Measurements from ENCODE around the gene STK16.
"Not testable (repeated sequence)": the region's sequence is repeated elsewhere in the genome, so short reads cannot be mapped to it uniquely, and the experiment has no call there.

The STK16 gene, protein sequence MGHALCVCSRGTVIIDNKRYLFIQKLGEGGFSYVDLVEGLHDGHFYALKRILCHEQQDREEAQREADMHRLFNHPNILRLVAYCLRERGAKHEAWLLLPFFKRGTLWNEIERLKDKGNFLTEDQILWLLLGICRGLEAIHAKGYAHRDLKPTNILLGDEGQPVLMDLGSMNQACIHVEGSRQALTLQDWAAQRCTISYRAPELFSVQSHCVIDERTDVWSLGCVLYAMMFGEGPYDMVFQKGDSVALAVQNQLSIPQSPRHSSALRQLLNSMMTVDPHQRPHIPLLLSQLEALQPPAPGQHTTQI

DNA sequence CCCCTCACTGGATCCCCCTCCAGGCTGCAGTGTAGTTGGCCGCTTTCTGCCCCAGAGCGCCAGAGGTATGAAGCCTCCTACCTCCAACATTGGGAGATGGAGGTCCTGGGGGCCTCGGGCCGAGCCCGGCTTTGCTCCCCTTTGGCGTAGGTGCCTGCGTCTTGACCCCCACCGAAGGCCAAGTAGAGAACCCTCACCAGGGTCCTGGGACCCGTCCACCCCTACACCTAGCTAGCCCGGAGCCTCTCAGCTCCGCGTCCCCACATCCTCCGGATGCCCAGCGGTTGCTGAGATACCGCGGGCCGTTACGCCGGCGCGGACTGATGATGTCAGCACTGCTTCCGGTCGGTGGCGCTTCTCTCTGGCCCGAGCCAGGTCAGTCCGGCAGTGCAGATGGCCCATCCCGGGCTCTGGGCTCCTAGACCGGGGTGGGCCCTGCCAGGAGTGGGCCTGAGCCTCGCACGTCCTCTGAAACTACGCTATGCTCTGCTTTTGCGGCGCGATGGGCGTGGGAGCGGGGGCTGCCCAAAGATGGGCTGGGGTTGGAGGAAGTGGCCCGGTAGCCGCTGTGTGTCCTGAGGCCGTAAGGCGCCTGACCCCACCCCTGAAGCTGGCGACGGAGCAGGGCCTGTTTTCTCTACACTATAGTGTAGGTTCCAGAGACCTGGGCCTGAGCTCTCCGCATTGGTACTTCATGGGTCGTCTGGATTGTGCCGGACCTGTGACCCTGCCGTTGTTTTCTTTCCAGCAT lies at the start of gene STK16, which contains the start of gene GLB1L:
STK16 (plus strand) TSS at position 332 of the 751 bp plus-strand sequence. CDS start 521 bp downstream, outside the sequence.
GLB1L (minus strand) TSS at position 297 of the 751 bp plus-strand sequence. CDS start 1,871 bp downstream, outside the sequence.
- DNase-seq (ENCODE audit: low read depth): peak; percentile 93
- TF ChIP-seq, protein P1, sequence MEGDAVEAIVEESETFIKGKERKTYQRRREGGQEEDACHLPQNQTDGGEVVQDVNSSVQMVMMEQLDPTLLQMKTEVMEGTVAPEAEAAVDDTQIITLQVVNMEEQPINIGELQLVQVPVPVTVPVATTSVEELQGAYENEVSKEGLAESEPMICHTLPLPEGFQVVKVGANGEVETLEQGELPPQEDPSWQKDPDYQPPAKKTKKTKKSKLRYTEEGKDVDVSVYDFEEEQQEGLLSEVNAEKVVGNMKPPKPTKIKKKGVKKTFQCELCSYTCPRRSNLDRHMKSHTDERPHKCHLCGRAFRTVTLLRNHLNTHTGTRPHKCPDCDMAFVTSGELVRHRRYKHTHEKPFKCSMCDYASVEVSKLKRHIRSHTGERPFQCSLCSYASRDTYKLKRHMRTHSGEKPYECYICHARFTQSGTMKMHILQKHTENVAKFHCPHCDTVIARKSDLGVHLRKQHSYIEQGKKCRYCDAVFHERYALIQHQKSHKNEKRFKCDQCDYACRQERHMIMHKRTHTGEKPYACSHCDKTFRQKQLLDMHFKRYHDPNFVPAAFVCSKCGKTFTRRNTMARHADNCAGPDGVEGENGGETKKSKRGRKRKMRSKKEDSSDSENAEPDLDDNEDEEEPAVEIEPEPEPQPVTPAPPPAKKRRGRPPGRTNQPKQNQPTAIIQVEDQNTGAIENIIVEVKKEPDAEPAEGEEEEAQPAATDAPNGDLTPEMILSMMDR (conservative IDR thresholded peaks at IDR 0.05; ENCODE audit: low read length): no peak
- peak within 1 kb of the TSS; percentile 76 for H3K4me3 ChIP-seq (ENCODE audit: low read length)

DNA sequence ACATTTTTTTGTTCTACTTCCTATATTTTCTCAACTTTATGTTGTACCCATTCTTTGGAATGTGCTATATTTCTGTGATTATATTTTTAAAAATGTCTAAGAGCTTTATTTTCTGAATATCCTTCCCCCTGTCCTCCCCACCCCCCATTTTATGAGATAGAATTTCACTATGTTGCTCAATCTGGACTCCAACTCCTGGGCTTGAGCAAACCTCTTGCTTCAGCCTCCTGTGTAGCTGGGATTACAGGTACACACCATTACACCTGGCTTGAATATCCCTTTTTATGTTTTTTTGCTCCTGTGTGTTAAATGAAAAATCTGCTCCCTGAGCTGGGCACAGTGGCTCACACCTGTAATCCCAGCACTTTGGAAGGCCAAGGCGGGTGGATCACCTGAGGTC lies 47.9 kb upstream of the STK16 start:
- no peak for DNase-seq (ENCODE audit: low read depth)
- H3K4me3 ChIP-seq (ENCODE audit: low read length): no peak overlapping the region

DNA sequence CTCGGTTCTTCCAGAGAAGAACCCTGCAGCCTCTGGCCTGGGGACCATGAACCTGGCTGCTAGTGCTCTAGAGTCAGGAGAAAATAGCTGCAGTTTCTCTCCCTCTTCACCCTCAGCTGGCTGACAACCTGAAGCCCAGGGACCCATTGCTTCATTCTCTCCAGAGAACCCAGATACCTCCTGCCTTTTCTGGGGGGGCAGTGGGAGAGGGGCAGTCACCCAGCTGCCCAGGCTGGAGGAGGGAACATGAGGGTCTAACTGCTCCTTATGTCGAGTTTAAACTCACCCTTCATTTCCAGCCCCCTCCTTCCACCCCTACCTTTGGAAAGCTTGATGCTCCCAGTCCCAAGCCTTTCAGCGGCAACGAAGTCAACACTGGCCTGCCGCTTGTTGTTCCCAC lies 46.3 kb upstream of the STK16 start:
- H3K4me3 ChIP-seq (ENCODE audit: low read length): no peak overlapping the region
- no peak for DNase-seq (ENCODE audit: low read depth)
- TF ChIP-seq, protein P1 (conservative IDR thresholded peaks at IDR 0.05; ENCODE audit: low read length): no peak

More for the DNA sequence above, 47.9 kb upstream of the STK16 start:
- TF ChIP-seq, protein P1 (conservative IDR thresholded peaks at IDR 0.05; ENCODE audit: low read length): no peak

DNA sequence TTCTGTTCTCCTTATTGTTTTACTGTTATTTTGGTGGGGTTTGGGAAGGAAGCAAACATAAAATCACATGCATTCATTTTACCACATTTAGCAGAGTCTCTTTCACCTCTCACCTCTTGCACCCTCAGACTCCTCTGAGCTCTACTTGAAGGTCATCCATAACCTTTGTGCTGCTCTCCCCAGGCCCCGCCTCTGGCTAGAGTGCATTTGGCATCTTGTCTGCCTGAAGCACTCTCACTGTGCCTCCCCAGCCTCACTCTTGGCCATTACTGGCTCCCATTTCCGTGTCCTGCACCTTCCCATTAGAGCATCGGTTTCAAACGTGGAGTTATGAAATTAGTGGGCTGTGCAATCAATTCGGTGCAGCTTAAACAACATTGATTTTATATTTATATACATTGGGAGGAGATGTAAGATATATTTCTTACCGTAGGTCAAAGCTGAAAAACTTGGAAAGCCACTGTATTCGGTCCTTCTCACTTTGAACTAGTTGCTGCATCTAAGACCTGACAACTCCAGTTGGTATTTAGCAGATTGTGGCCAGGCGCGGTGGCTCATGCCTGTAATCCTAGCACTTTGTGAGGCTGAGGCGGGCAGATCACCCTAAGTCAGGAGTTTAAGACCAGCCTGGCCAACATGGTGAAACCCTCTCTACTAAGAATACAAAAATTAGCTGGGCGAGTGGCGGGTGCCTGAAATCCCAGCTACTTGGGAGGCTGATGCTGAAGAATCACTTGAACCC lies 45.6 kb upstream of the STK16 start:
- TF ChIP-seq, protein P1 (conservative IDR thresholded peaks at IDR 0.05; ENCODE audit: low read length): no peak

DNA sequence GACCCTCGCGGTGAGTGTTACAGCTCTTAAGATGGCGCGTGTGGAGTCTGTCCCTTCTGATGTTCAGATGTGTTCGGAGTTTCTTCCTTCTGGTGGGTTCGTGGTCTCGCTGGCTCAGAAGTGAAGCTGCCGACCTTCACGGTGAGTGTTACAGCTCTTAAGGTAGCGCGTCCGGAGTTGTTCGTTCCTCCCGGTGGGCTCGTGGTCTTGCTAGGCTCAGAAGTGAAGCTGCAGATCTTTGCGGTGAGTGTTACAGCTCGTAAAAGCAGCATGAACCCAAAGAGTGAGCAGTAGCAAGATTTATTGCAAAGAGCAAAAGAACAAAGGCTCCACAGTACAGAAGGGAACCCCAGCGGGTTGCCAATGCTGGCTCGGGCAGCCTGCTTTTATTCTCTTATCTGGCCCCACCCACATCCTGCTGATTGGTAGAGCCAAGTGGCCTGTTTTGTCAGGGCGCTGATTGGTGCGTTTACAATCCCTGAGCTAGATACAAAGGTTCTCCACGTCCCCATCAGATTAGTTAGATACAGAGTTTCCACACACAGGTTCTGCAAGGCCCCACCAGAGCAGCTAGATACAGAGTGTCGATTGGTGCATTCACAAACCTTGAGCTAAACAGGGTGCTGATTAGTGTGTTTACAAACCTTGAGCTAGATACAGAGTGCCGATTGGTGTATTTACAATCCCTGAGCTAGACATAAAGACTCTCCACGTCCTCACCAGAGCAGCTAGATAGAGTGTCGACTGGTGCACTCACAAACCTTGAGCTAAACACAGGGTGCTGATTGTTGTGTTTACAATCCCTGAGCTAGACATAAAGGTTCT lies 44.6 kb upstream of the STK16 start:
- not testable (repeated sequence) for DNase-seq (ENCODE audit: low read depth); H3K4me3 ChIP-seq (ENCODE audit: low read length)

More for the DNA sequence above, 45.6 kb upstream of the STK16 start:
- DNase-seq (ENCODE audit: low read depth): no peak
- no peak overlapping the region for H3K4me3 ChIP-seq (ENCODE audit: low read length)

DNA sequence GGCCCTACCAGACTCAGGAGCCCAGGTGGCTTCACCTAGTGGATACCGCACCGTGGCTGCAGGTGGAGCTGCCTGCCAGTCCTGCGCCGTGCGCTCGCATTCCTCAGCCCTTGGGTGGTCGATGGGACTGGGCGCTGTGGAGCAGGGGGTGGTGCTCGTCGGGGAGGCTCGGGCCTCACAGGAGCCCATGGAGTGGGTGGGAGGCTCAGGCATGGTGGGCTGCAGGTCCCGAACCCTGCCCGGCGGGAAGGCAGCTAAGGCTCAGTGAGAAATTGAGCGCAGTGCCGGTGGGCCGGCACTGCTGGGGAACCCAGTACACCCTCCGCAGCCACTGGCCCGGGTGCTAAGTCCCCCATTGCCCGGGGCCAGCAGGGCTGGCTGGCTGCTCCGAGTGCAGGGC lies 43.9 kb upstream of the STK16 start:
- not testable (repeated sequence) for DNase-seq (ENCODE audit: low read depth); H3K4me3 ChIP-seq (ENCODE audit: low read length)

DNA sequence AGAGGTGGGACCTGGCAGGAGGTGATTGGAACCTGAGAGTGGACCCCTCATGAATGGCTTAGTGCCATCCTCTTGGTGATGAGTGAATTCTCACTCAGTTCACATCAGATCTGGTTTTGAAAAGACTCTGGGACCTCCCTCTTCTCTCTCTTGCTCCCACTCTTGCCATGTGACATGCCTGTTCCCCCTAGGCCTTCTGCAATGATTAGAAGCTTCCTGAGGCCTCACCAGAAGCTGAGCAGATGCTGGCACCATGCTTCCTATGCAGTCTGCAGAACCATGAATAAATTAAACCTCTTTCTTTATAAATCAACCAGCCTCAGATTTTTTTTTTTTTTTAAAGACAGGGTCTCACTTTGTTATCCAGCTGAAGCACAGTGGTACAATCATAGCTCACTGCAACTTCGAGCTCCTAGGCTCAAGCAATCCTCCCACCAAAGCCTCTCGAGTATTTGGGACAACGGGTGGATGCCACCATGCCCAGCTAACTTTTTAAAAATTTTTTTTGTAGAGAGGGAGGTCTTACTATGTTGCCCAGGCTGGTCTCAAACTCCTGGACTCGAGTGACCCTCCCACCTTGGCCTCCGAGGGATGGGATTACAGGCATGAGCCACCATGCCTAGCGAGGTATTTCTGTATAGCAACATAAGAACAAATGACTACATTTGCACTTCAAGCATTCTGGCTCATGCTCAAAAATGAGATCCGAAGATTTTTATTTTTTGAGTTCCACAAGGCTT lies 40.7 kb upstream of the STK16 start:
- no peak for DNase-seq (ENCODE audit: low read depth)
- TF ChIP-seq, protein P1 (conservative IDR thresholded peaks at IDR 0.05; ENCODE audit: low read length): no peak
- no peak overlapping the region for H3K4me3 ChIP-seq (ENCODE audit: low read length)
